H1 (cell line): Measurements from ENCODE around the gene PAF1. TPM values are rescaled to one million over a fixed set of nuclear protein-coding genes. Genes with fewer than 3 reads are reported as not detected.

Experiments
- SUZ12 ChIP-seq: fragments of 200-600 bp; sonication (generic); IDR thresholded peaks from 2 replicates; pipeline ENCODE4 v1.6.1; 2012; ENCODE audit warnings: mild to moderate bottlenecking, inconsistent platforms, low read length, moderate library complexity, mixed read lengths
- polyA plus RNA-seq, 7 experiments: library from polyadenylated mRNA; depleted of rRNA in 3 of 7; stranded (reverse) in 5 of 7; unstranded in 2 of 7; fragments of >200 nt in 5 of 7; fragments of 200-250 nt in 2 of 7; gene quantifications; 1 replicate in 5 of 7; 2 replicates in 1 of 7; 4 replicates in 1 of 7; pipeline versions ENCODE4 v1.2.1 to v1.2.3, GENCODE V29; 2011 to 2013; ENCODE audit warnings: missing spikeins in 2 of 7, mixed read lengths in 2 of 7
- total RNA-seq: library from RNA; stranded (reverse); fragmentation: NEBNext Ultra II Directional; extraction: Animal tissue kit (Norgen Biotek cat#: 25700); gene quantifications from 2 replicates; pipeline ENCODE4 v1.2.1, GENCODE V29; 2021
- TF ChIP-seq, protein P1 (sequence below): fragments of 300-600 bp; sonication (generic); IDR thresholded peaks from 2 replicates; pipeline ENCODE4 v1.7.1; 2012; ENCODE audit warnings: low read length, moderate library complexity, mild to moderate bottlenecking, inconsistent platforms; ENCODE audit not compliant: insufficient replicate concordance

The PAF1 gene
- total and polyA plus RNA-seq, 2 of the 8 experiments (the other 6 are each of a cell fraction or from before 2014, with no cell fraction given) = 31.4 to 58.6 TPM

- TF ChIP-seq, protein P1, sequence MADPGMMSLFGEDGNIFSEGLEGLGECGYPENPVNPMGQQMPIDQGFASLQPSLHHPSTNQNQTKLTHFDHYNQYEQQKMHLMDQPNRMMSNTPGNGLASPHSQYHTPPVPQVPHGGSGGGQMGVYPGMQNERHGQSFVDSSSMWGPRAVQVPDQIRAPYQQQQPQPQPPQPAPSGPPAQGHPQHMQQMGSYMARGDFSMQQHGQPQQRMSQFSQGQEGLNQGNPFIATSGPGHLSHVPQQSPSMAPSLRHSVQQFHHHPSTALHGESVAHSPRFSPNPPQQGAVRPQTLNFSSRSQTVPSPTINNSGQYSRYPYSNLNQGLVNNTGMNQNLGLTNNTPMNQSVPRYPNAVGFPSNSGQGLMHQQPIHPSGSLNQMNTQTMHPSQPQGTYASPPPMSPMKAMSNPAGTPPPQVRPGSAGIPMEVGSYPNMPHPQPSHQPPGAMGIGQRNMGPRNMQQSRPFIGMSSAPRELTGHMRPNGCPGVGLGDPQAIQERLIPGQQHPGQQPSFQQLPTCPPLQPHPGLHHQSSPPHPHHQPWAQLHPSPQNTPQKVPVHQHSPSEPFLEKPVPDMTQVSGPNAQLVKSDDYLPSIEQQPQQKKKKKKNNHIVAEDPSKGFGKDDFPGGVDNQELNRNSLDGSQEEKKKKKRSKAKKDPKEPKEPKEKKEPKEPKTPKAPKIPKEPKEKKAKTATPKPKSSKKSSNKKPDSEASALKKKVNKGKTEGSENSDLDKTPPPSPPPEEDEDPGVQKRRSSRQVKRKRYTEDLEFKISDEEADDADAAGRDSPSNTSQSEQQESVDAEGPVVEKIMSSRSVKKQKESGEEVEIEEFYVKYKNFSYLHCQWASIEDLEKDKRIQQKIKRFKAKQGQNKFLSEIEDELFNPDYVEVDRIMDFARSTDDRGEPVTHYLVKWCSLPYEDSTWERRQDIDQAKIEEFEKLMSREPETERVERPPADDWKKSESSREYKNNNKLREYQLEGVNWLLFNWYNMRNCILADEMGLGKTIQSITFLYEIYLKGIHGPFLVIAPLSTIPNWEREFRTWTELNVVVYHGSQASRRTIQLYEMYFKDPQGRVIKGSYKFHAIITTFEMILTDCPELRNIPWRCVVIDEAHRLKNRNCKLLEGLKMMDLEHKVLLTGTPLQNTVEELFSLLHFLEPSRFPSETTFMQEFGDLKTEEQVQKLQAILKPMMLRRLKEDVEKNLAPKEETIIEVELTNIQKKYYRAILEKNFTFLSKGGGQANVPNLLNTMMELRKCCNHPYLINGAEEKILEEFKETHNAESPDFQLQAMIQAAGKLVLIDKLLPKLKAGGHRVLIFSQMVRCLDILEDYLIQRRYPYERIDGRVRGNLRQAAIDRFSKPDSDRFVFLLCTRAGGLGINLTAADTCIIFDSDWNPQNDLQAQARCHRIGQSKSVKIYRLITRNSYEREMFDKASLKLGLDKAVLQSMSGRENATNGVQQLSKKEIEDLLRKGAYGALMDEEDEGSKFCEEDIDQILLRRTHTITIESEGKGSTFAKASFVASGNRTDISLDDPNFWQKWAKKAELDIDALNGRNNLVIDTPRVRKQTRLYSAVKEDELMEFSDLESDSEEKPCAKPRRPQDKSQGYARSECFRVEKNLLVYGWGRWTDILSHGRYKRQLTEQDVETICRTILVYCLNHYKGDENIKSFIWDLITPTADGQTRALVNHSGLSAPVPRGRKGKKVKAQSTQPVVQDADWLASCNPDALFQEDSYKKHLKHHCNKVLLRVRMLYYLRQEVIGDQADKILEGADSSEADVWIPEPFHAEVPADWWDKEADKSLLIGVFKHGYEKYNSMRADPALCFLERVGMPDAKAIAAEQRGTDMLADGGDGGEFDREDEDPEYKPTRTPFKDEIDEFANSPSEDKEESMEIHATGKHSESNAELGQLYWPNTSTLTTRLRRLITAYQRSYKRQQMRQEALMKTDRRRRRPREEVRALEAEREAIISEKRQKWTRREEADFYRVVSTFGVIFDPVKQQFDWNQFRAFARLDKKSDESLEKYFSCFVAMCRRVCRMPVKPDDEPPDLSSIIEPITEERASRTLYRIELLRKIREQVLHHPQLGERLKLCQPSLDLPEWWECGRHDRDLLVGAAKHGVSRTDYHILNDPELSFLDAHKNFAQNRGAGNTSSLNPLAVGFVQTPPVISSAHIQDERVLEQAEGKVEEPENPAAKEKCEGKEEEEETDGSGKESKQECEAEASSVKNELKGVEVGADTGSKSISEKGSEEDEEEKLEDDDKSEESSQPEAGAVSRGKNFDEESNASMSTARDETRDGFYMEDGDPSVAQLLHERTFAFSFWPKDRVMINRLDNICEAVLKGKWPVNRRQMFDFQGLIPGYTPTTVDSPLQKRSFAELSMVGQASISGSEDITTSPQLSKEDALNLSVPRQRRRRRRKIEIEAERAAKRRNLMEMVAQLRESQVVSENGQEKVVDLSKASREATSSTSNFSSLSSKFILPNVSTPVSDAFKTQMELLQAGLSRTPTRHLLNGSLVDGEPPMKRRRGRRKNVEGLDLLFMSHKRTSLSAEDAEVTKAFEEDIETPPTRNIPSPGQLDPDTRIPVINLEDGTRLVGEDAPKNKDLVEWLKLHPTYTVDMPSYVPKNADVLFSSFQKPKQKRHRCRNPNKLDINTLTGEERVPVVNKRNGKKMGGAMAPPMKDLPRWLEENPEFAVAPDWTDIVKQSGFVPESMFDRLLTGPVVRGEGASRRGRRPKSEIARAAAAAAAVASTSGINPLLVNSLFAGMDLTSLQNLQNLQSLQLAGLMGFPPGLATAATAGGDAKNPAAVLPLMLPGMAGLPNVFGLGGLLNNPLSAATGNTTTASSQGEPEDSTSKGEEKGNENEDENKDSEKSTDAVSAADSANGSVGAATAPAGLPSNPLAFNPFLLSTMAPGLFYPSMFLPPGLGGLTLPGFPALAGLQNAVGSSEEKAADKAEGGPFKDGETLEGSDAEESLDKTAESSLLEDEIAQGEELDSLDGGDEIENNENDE = no peak
- TF ChIP-seq SUZ12 = no peak
These were observed 34.0 kb upstream of the PAF1 start (continued) for GRCh38 chr19:39424934-39425333.
